Prostate gland (tissue), 2 donors: ENCODE measurements around the gene VPS8. TPM values are rescaled to one million over a fixed set of nuclear protein-coding genes. Genes with fewer than 3 reads are reported as not detected.

ENCODE experiments used
- DNase-seq: peaks from one replicate; pipeline ENCODE4 v3.0.0-alpha.2; 2019; ENCODE audit warnings: low spot score
- H3K27ac ChIP-seq, 2 donors: fragments of 200-600 bp; sonication (generic); 2 replicates each; pipeline ENCODE4 v1.5.1; 2017 to 2019
- H3K27me3 ChIP-seq: fragments of 200-600 bp; sonication (generic); replicated peaks from 2 replicates; pipeline ENCODE4 v1.5.1; 2019; ENCODE audit not compliant: insufficient read depth
- H3K36me3 ChIP-seq, 2 donors: fragments of 200-600 bp; sonication (generic); 1 replicate in 1 of 2; 2 replicates in 1 of 2; pipeline versions ENCODE4 v1.5.1 to v1.8.1; 2017 to 2019
- H3K4me1 ChIP-seq: fragments of 200-600 bp; sonication (generic); replicated peaks from 2 replicates; pipeline ENCODE4 v1.5.1; 2019
- H3K4me3 ChIP-seq, 2 donors: fragments of 200-600 bp; sonication (generic); 2 replicates each; pipeline ENCODE4 v1.5.1; 2017 to 2019
- H3K9me3 ChIP-seq: fragments of 200-600 bp; sonication (generic); 2 replicates; pipeline ENCODE4 v1.5.1; 2017
- POLR2A ChIP-seq: fragments of 450-650 bp; IDR thresholded peaks from one replicate; pipeline ENCODE4 v1.6.1; 2016; ENCODE audit warnings: antibody characterized with exemption, mild to moderate bottlenecking
- POLR2AphosphoS5 ChIP-seq: sonication (generic); formaldehyde crosslinking; IDR thresholded peaks from one replicate; pipeline ENCODE4 v1.6.1; 2017; ENCODE audit warnings: antibody characterized with exemption
- WGBS: methylation state at CpG from one replicate; pipeline ENCODE4 v1.1.5; 2018; 5-methylcytosine and 5-hydroxymethylcytosine counted together
- intact Hi-C: fragments of 100-400 bp; cut with DNase I; formaldehyde crosslinking; loops from one replicate; pipeline ENCODE4 v1.14.2; 2022
- total RNA-seq, 2 donors: library from RNA; depleted of rRNA; stranded (reverse); fragments of >200 nt; gene quantifications; one replicate each; pipeline ENCODE4 v1.1.0, GENCODE V29; 2016
- TF ChIP-seq, protein P1 (sequence below), 4 experiments: fragments of 200-600 bp in 2 of 4; fragments of 450-650 bp in 2 of 4; sonication (generic) in 2 of 4; IDR thresholded peaks; 1 replicate in 3 of 4; 2 replicates in 1 of 4; pipeline ENCODE4 v1.5.1; 2016 to 2019; ENCODE audit warnings: antibody characterized with exemption in 4 of 4, mild to moderate bottlenecking in 2 of 4, moderate library complexity in 2 of 4

Gene VPS8
- total RNA-seq, 2 donors from 2014 or later, result 36.7 to 70.6 TPM

- no peak for TF ChIP-seq POLR2AphosphoS5
- TF ChIP-seq POLR2A, result no peak
- TF ChIP-seq, protein P1, sequence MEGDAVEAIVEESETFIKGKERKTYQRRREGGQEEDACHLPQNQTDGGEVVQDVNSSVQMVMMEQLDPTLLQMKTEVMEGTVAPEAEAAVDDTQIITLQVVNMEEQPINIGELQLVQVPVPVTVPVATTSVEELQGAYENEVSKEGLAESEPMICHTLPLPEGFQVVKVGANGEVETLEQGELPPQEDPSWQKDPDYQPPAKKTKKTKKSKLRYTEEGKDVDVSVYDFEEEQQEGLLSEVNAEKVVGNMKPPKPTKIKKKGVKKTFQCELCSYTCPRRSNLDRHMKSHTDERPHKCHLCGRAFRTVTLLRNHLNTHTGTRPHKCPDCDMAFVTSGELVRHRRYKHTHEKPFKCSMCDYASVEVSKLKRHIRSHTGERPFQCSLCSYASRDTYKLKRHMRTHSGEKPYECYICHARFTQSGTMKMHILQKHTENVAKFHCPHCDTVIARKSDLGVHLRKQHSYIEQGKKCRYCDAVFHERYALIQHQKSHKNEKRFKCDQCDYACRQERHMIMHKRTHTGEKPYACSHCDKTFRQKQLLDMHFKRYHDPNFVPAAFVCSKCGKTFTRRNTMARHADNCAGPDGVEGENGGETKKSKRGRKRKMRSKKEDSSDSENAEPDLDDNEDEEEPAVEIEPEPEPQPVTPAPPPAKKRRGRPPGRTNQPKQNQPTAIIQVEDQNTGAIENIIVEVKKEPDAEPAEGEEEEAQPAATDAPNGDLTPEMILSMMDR (IDR thresholded peaks at IDR 0.05), result no peak
- Histone ChIP-seq H3K4me3 (no peak overlapping the region), H3K4me1 (no peaks in the 10 kb centered on the region), H3K27ac (no peak overlapping the region), H3K9me3 (no peaks in the 10 kb centered on the region), H3K27me3 (no peaks in the 10 kb centered on the region), H3K36me3 (no peaks in the 10 kb centered on the region)
- intact Hi-C loops, result no loop called here
- WGBS, result 90% methylated on average over 4 of the region's 4 CpGs
- DNase-seq, result no peak
These were observed 125.6 kb downstream of the VPS8 start for GRCh38 chr3:184937611-184938010.

DNA sequence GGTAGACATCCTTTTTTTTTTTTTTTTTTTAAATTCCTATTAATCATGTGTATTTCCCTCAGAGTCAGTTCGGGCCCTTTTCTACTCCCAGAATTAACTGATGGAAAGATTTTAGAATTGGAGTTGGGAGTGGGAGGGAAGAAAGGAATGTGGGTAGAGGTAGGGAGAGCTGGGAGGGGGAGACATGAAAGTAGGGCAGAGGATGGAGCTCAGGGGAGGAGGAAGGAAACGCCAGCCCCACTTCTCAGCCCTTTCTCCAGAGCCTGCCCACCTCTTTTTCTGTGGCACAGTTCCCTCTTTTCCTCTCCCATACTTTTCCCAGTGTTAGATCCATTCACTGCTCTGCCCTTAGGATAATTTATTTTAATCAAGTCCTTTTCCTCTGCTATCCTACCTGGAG, 129.4 kb downstream of the VPS8 start:
- WGBS, result 76% methylated on average over 2 of the region's 2 CpGs
- H3K9me3 ChIP-seq, result no peaks in the 10 kb centered on the region
- no peaks in the 10 kb centered on the region for H3K4me1 ChIP-seq
- intact Hi-C loops, result no loop called here
- no peak for DNase-seq
- H3K27ac ChIP-seq, result no peak overlapping the region
- TF ChIP-seq POLR2A (no peak), POLR2AphosphoS5 (no peak)
- TF ChIP-seq, protein P1 (IDR thresholded peaks at IDR 0.05), result no peak
- H3K4me3 ChIP-seq, result no peak overlapping the region
- H3K27me3 ChIP-seq, result no peaks in the 10 kb centered on the region
- H3K36me3 ChIP-seq, result no peaks in the 10 kb centered on the region

- intact Hi-C loops, result no loop called here
- 74% methylated on average over 3 of the region's 3 CpGs for WGBS
These were observed 130.8 kb downstream of the VPS8 start for GRCh38 chr3:184942735-184943134.

DNA sequence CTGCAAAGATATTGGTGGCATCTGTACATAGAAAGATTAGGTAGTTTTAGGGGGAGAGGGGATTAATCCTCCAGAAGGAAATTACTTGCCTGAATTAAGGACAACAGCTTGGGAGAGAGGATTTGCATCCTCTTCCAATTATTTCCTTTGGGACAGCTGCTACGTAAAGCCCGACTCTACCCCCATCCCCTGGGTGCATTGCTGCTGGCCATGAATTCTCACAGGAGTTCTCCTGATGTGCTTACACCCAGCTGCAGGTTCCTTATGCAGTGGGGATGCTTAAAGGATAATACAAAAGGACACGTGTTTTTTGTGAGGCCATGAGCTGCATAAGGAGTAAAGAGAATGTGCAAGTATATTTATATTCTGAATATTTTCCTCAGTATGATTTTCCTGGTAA, 132.3 kb downstream of the VPS8 start:
- 85% methylated on average over 3 of the region's 3 CpGs for WGBS
- Histone ChIP-seq H3K27me3 (no peaks in the 10 kb centered on the region), H3K4me1 (no peaks in the 10 kb centered on the region), H3K4me3 (no peak overlapping the region), H3K36me3 (no peaks in the 10 kb centered on the region), H3K27ac (no peak overlapping the region), H3K9me3 (no peaks in the 10 kb centered on the region)
- TF ChIP-seq POLR2A (no peak), POLR2AphosphoS5 (no peak)
- no peak for DNase-seq
- intact Hi-C loops, result no loop called here

More at GRCh38 chr3:184942735-184943134, 130.8 kb downstream of the VPS8 start:
- Histone ChIP-seq H3K4me1 (no peaks in the 10 kb centered on the region), H3K27me3 (no peaks in the 10 kb centered on the region), H3K27ac (no peak overlapping the region), H3K9me3 (no peaks in the 10 kb centered on the region), H3K4me3 (no peak overlapping the region), H3K36me3 (no peaks in the 10 kb centered on the region)
- DNase-seq, result no peak
- TF ChIP-seq POLR2A (no peak), POLR2AphosphoS5 (no peak)
- TF ChIP-seq, protein P1 (IDR thresholded peaks at IDR 0.05), result no peak

GRCh38 chr3:184945886-184946625, 134.1 kb downstream of the VPS8 start:
- H3K36me3 ChIP-seq, result no peaks in the 10 kb centered on the region

More at GRCh38 chr3:184945886-184946625, 134.1 kb downstream of the VPS8 start:
- TF ChIP-seq, protein P1 (IDR thresholded peaks at IDR 0.05), result no peak
- TF ChIP-seq POLR2A (no peak), POLR2AphosphoS5 (no peak)
- no peak overlapping the region for H3K4me3 ChIP-seq
- H3K9me3 ChIP-seq, result no peaks in the 10 kb centered on the region
- WGBS, result 77% methylated on average over 7 of the region's 7 CpGs
- H3K4me1 ChIP-seq, result no peaks in the 10 kb centered on the region
- intact Hi-C loops, result no loop called here
- no peak for DNase-seq
- H3K27ac ChIP-seq, result no peak overlapping the region
- H3K27me3 ChIP-seq, result no peaks in the 10 kb centered on the region
